GM12891 (cell line): ENCODE results near the gene KIF16B.

Experiments
- POLR2A ChIP-seq: IDR thresholded peaks from 2 replicates; pipeline ENCODE4 v1.6.1; 2011; ENCODE audit warnings: low read depth, low read length, control low read depth
- POLR2AphosphoS5 ChIP-seq: IDR thresholded peaks from 2 replicates; pipeline ENCODE4 v1.6.1; 2011; ENCODE audit warnings: low read depth, low read length, control low read depth
- TAF1 ChIP-seq: IDR thresholded peaks from 2 replicates; pipeline ENCODE4 v1.6.1; 2011; ENCODE audit warnings: low read depth, low read length, control low read depth

DNA sequence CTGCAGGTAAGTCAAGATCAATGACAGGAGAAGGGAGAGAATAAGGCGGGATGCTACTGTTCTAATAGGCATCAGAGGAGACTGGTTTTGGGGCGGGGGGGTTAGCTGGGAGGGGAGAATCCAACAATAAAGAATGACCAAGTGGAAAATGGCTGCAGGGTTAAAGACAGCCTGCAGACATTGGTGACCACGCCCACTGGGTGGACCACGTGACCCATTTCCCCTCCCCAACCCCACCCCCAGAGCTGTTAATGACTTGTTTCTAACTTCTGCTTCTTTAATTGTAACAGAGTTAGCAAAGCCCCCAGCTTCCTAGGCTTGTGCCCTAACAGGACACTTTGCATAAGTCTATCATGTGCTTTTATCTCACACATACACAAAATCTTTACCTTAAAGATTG is 344.5 kb downstream of the KIF16B start:
- TF ChIP-seq TAF1, result no peak
- no peak for TF ChIP-seq POLR2AphosphoS5
- TF ChIP-seq POLR2A, result no peak
